H9 (cell line): ENCODE results near the gene NLGN4X. TPM values are rescaled to one million over a fixed set of nuclear protein-coding genes. Genes with fewer than 3 reads are reported as not detected.

ENCODE experiments used
- DNase-seq: peaks from one replicate; pipeline ENCODE4 v3.0.0-alpha.2; 2017
- H2AFZ ChIP-seq: one replicate; pipeline ENCODE4 v1.6.1; 2013; ENCODE audit warnings: mild to moderate bottlenecking, low read length, control low read depth, moderate library complexity
- H2AK5ac ChIP-seq: 2 replicates; pipeline ENCODE4 v1.6.1; 2013; ENCODE audit warnings: low read length, control low read depth, mixed read lengths; ENCODE audit not compliant: insufficient read length
- H2BK120ac ChIP-seq: one replicate; pipeline ENCODE4 v1.6.1; 2013; ENCODE audit warnings: low read depth, mild to moderate bottlenecking, low read length, control low read depth, inconsistent platforms; ENCODE audit not compliant: poor library complexity, severe bottlenecking
- H2BK12ac ChIP-seq: 2 replicates; pipeline ENCODE4 v1.6.1; 2013; ENCODE audit warnings: low read length, control low read depth, mixed read lengths, low read depth; ENCODE audit not compliant: insufficient read length
- H2BK15ac ChIP-seq: 2 replicates; pipeline ENCODE4 v1.6.1; 2013; ENCODE audit warnings: low read depth, low read length, control low read depth
- H2BK20ac ChIP-seq: one replicate; pipeline ENCODE4 v1.6.1; 2013; ENCODE audit warnings: low read depth, mild to moderate bottlenecking, low read length, control low read depth, inconsistent platforms; ENCODE audit not compliant: poor library complexity, severe bottlenecking
- H2BK5ac ChIP-seq: 2 replicates; pipeline ENCODE4 v1.6.1; 2013; ENCODE audit warnings: low read length, control low read depth, mixed read lengths; ENCODE audit not compliant: insufficient read length
- H3K14ac ChIP-seq: 2 replicates; pipeline ENCODE4 v1.6.1; 2013; ENCODE audit warnings: low read length, control low read depth; ENCODE audit not compliant: insufficient read depth
- H3K18ac ChIP-seq: 2 replicates; pipeline ENCODE4 v1.6.1; 2013; ENCODE audit warnings: low read depth, mild to moderate bottlenecking, mixed read lengths, low read length, control low read depth; ENCODE audit not compliant: insufficient read length
- H3K23ac ChIP-seq: 2 replicates; pipeline ENCODE4 v1.6.1; 2013; ENCODE audit warnings: low read length, control low read depth, mixed read lengths, low read depth; ENCODE audit not compliant: insufficient read length
- H3K23me2 ChIP-seq: 2 replicates; pipeline ENCODE4 v1.6.1; 2013; ENCODE audit warnings: low read depth, mild to moderate bottlenecking, mixed read lengths, low read length, control low read depth; ENCODE audit not compliant: insufficient read length, poor library complexity, severe bottlenecking
- H3K27ac ChIP-seq: 2 replicates; pipeline ENCODE4 v1.5.1; 2013; ENCODE audit warnings: low read length, control low read depth, mixed read lengths, low read depth; ENCODE audit not compliant: insufficient read length
- H3K27me3 ChIP-seq: 2 replicates; pipeline ENCODE4 v1.6.1; 2013; ENCODE audit warnings: low read length, control low read depth, inconsistent platforms; ENCODE audit not compliant: insufficient read depth
- H3K4ac ChIP-seq: 2 replicates; pipeline ENCODE4 v1.6.1; 2013; ENCODE audit warnings: low read depth, mild to moderate bottlenecking, control low read depth, inconsistent platforms, low read length, moderate library complexity
- H3K4me1 ChIP-seq: 2 replicates; pipeline ENCODE4 v1.6.1; 2013; ENCODE audit warnings: low read length, control low read depth, inconsistent platforms; ENCODE audit not compliant: insufficient read depth
- H3K4me2 ChIP-seq: 2 replicates; pipeline ENCODE4 v1.6.1; 2013; ENCODE audit warnings: low read length, control low read depth, mixed read lengths; ENCODE audit not compliant: insufficient read length, insufficient read depth
- H3K56ac ChIP-seq: 2 replicates; pipeline ENCODE4 v1.6.1; 2013; ENCODE audit warnings: low read depth, mild to moderate bottlenecking, mixed read lengths, low read length, control low read depth; ENCODE audit not compliant: insufficient read length
- H3K79me1 ChIP-seq: 2 replicates; pipeline ENCODE4 v1.6.1; 2013; ENCODE audit warnings: low read depth, mild to moderate bottlenecking, moderate library complexity, low read length, control low read depth, inconsistent platforms; ENCODE audit not compliant: insufficient read depth, poor library complexity, severe bottlenecking
- H3K79me2 ChIP-seq: 2 replicates; pipeline ENCODE4 v1.6.1; 2013; ENCODE audit warnings: low read length, control low read depth, inconsistent platforms; ENCODE audit not compliant: insufficient read depth
- H3K9ac ChIP-seq: 2 replicates; pipeline ENCODE4 v1.6.1; 2013; ENCODE audit warnings: low read length, control low read depth, mixed read lengths; ENCODE audit not compliant: insufficient read length; ENCODE audit errors: extremely low read depth
- H3K9me3 ChIP-seq: one replicate; pipeline ENCODE4 v1.6.1; 2013; ENCODE audit warnings: low read depth, low read length, inconsistent platforms; ENCODE audit not compliant: control insufficient read depth
- H3T11ph ChIP-seq: one replicate; pipeline ENCODE4 v1.6.1; 2013; ENCODE audit warnings: mild to moderate bottlenecking, low read length, control low read depth, inconsistent platforms
- H4K20me1 ChIP-seq: one replicate; pipeline ENCODE4 v1.6.1; 2013; ENCODE audit not compliant: control insufficient read depth, insufficient read length, insufficient read depth
- H4K5ac ChIP-seq: 2 replicates; pipeline ENCODE4 v1.6.1; 2013; ENCODE audit warnings: low read depth, mild to moderate bottlenecking, mixed read lengths, low read length, control low read depth; ENCODE audit not compliant: insufficient read length
- H4K8ac ChIP-seq: replicated peaks from 2 replicates; pipeline ENCODE4 v1.6.1; 2013; ENCODE audit warnings: low read length, control low read depth, mixed read lengths, low read depth; ENCODE audit not compliant: insufficient read length
- H4K91ac ChIP-seq: 2 replicates; pipeline ENCODE4 v1.6.1; 2013; ENCODE audit warnings: low read depth, mild to moderate bottlenecking, moderate library complexity, mixed read lengths, low read length, control low read depth; ENCODE audit not compliant: insufficient read length
- H3K27ac Mint-ChIP-seq, 3 experiments: 2 replicates in 2 of 3; 3 replicates in 1 of 3; pipeline ENCODE4 v1.8.0; 2020 to 2021; ENCODE audit warnings: mixed read lengths in 3 of 3, mild to moderate bottlenecking in 1 of 3, moderate library complexity in 1 of 3
- H3K27me3 Mint-ChIP-seq: 2 replicates; pipeline ENCODE4 v1.8.0; 2021; ENCODE audit warnings: low read depth, mild to moderate bottlenecking, moderate library complexity, mixed read lengths
- H3K36me3 Mint-ChIP-seq, 3 experiments: 2 replicates in 2 of 3; 3 replicates in 1 of 3; pipeline ENCODE4 v1.8.0; 2020 to 2021; ENCODE audit warnings: low read depth in 3 of 3, mixed read lengths in 3 of 3; ENCODE audit not compliant: insufficient read depth in 1 of 3
- H3K4me1 Mint-ChIP-seq, 2 experiments: 2 replicates each; pipeline ENCODE4 v1.8.0; 2020; ENCODE audit warnings: mixed read lengths in 2 of 2
- H3K4me3 Mint-ChIP-seq, 2 experiments: 2 replicates in 1 of 2; 3 replicates in 1 of 2; pipeline ENCODE4 v1.8.0; 2020 to 2021; ENCODE audit warnings: mild to moderate bottlenecking in 2 of 2, mixed read lengths in 2 of 2, moderate library complexity in 1 of 2
- H3K9me3 Mint-ChIP-seq, 2 experiments: 2 replicates in 1 of 2; 3 replicates in 1 of 2; pipeline ENCODE4 v1.8.0; 2020; ENCODE audit warnings: mild to moderate bottlenecking in 2 of 2, mixed read lengths in 2 of 2, moderate library complexity in 1 of 2
- CTCF ChIP-seq: fragments of 200-600 bp; sonication (generic); conservative IDR thresholded peaks from 3 replicates; pipeline ENCODE4 v1.8.0; 2021; ENCODE audit warnings: antibody characterized with exemption, mild to moderate bottlenecking
- WGBS: extraction: QIAGEN DNeasy Blood & Tissue Kit; methylation state at CpG from one replicate; pipeline ENCODE4 v1.1.7; 2013; ENCODE audit warnings: missing lambda C conversion rate, low lambda C conversion rate, mixed read lengths; ENCODE audit not compliant: insufficient read length; ENCODE audit errors: extremely low coverage; 5-methylcytosine and 5-hydroxymethylcytosine counted together
- total RNA-seq: library from RNA; stranded (reverse); gene quantifications from 2 replicates; pipeline ENCODE4 v1.2.1, GENCODE V29; 2021

Gene NLGN4X
- total RNA-seq, 1 experiment from 2014 or later = 111 TPM

GRCh38 chrX:6012357-6012756 lies 216.3 kb downstream of the NLGN4X start:
- peaks cover 14% of the 10 kb centered on the region; the same call in 1 of the 2 replicates for H3K79me2 ChIP-seq
- no peaks in the 10 kb centered on the region for H3K9me3 ChIP-seq
- DNase-seq = no peak
- H4K5ac ChIP-seq = no peak overlapping the region
- Mint-ChIP-seq H3K4me1 (peaks cover 16 to 20% of the 10 kb centered on the region in 2 experiments), H3K9me3 (no peaks in the 10 kb centered on the region), H3K36me3 (peaks cover 14 to 35% (median 19%) of the 10 kb centered on the region in 3 experiments; a peak in 6 of 7 replicates), H3K4me3 (no peak overlapping the region), H3K27me3 (no peaks in the 10 kb centered on the region; the same call in 1 of the 2 replicates), H3K27ac (peak overlapping the region in 1 of 3 experiments; percentile 59; a peak in 1 of 7 replicates)
- no peak overlapping the region for H4K8ac ChIP-seq
- H2BK20ac ChIP-seq = no peak overlapping the region
- H3K23me2 ChIP-seq = no peaks in the 10 kb centered on the region
- no peak overlapping the region for H3K27ac ChIP-seq
- no peaks in the 10 kb centered on the region for H3K27me3 ChIP-seq
- no CpG with 5 or more reads among the region's 2 CpGs for WGBS
- no peaks in the 10 kb centered on the region for H4K20me1 ChIP-seq
- no peak overlapping the region for H3K18ac ChIP-seq
- H3K4me1 ChIP-seq = 0 out of 2 replicates have a peak, but pooled peaks cover 3% of the 10 kb centered on the region
- peaks cover 10% of the 10 kb centered on the region for H3K79me1 ChIP-seq
- no peak overlapping the region for H3K9ac ChIP-seq
- H2AK5ac ChIP-seq = no peak overlapping the region
- no peak overlapping the region for H4K91ac ChIP-seq
- no peak overlapping the region for H2BK12ac ChIP-seq
- no peak overlapping the region for H2BK120ac ChIP-seq
- H3K23ac ChIP-seq = no peak overlapping the region
- H3K56ac ChIP-seq = no peak overlapping the region
- H3K4me2 ChIP-seq = no peak overlapping the region
- no peak overlapping the region for H3K4ac ChIP-seq
- no peak overlapping the region for H2BK15ac ChIP-seq
- H2AFZ ChIP-seq = no peak overlapping the region
- no peak for TF ChIP-seq CTCF
- H3T11ph ChIP-seq = no peak overlapping the region
- H3K14ac ChIP-seq = no peak overlapping the region
- no peak overlapping the region for H2BK5ac ChIP-seq
